A673 (cell line): ENCODE data around the gene NRP2. TPM values are rescaled to one million over a fixed set of nuclear protein-coding genes. Genes with fewer than 3 reads are reported as not detected.

ENCODE experiments used
- BruUV-seq: library from RNA; stranded (reverse); fragments of 400-500 nt; replicated peaks from 2 replicates; lab custom pipeline; 2021; lab: Mats Ljungman, UMichigan
- CTCF ChIA-PET: fragments of 300-600 bp; sonication (Branson Sonifier 250); formaldehyde crosslinking; loops from one replicate; lab custom pipeline; 2022; ENCODE audit warnings: antibody characterized with exemption; lab: Charles Lee
- POLR2A ChIA-PET: fragments of 300-600 bp; sonication (Branson Sonifier 250); formaldehyde crosslinking; loops from one replicate; lab custom pipeline; 2022; ENCODE audit warnings: antibody characterized with exemption; ENCODE audit not compliant: low non-redundant PET; lab: Charles Lee
- DNase-seq: peaks from one replicate; pipeline ENCODE4 v3.0.0-alpha.2; 2015; ENCODE audit warnings: low spot score
- H3K27ac ChIP-seq: fragments of 200-600 bp; sonication (generic); 2 replicates; pipeline ENCODE4 v1.5.1; 2016; ENCODE audit warnings: mixed run types, low read depth, mild to moderate bottlenecking, mixed read lengths, antibody characterized with exemption, low read length; ENCODE audit not compliant: poor library complexity, severe bottlenecking
- H3K27me3 ChIP-seq: fragments of 200-600 bp; sonication (generic); replicated peaks from 2 replicates; pipeline ENCODE4 v1.6.1; 2017; ENCODE audit warnings: mixed run types, low read depth, mild to moderate bottlenecking, mixed read lengths, antibody characterized with exemption, low read length; ENCODE audit not compliant: insufficient read depth, poor library complexity
- H3K36me3 ChIP-seq: fragments of 200-600 bp; sonication (generic); 2 replicates; pipeline ENCODE4 v1.6.1; 2016; ENCODE audit warnings: mixed run types, mild to moderate bottlenecking, mixed read lengths, antibody characterized with exemption, low read length; ENCODE audit not compliant: insufficient read depth, poor library complexity, severe bottlenecking
- H3K4me1 ChIP-seq: fragments of 200-600 bp; sonication (generic); 2 replicates; pipeline ENCODE4 v1.6.1; 2017; ENCODE audit warnings: mixed run types, mild to moderate bottlenecking, mixed read lengths, antibody characterized with exemption, low read length; ENCODE audit not compliant: insufficient read depth, poor library complexity, severe bottlenecking
- H3K4me3 ChIP-seq: fragments of 200-600 bp; sonication (generic); 2 replicates; pipeline ENCODE4 v1.5.1; 2016; ENCODE audit warnings: low read depth, mixed run types, mild to moderate bottlenecking, mixed read lengths, low read length; ENCODE audit not compliant: poor library complexity, severe bottlenecking
- H3K9me3 ChIP-seq: fragments of 200-600 bp; sonication (generic); 2 replicates; pipeline ENCODE4 v1.6.1; 2016; ENCODE audit warnings: mixed run types, low read depth, mild to moderate bottlenecking, mixed read lengths, antibody characterized with exemption, low read length; ENCODE audit not compliant: poor library complexity, severe bottlenecking
- CTCF ChIP-seq: fragments of 300-800, 200-600 bp; sonication (generic); conservative IDR thresholded peaks from 2 replicates; pipeline ENCODE4 v1.5.1; 2017; ENCODE audit warnings: low read depth, mild to moderate bottlenecking, antibody characterized with exemption, low read length, moderate library complexity, mixed read lengths
- EZH2 ChIP-seq: fragments of 200-600 bp; sonication (generic); IDR thresholded peaks from 2 replicates; pipeline ENCODE4 v1.6.1; 2017; ENCODE audit warnings: borderline replicate concordance, low read depth, mild to moderate bottlenecking, mixed read lengths, antibody characterized with exemption, low read length; ENCODE audit not compliant: poor library complexity, severe bottlenecking
- intact Hi-C: fragments of 100-400 bp; cut with micrococcal nuclease; formaldehyde crosslinking; loops from one replicate; pipeline ENCODE4 v1.10.0; 2022; ENCODE audit not compliant: unreplicated experiment
- total RNA-seq: library from RNA; stranded (reverse); gene quantifications from 2 replicates; pipeline ENCODE4 v1.2.3, GENCODE V29; 2021

The NRP2 gene
- total RNA-seq, 1 experiment from 2014 or later = 4.0 TPM

DNA sequence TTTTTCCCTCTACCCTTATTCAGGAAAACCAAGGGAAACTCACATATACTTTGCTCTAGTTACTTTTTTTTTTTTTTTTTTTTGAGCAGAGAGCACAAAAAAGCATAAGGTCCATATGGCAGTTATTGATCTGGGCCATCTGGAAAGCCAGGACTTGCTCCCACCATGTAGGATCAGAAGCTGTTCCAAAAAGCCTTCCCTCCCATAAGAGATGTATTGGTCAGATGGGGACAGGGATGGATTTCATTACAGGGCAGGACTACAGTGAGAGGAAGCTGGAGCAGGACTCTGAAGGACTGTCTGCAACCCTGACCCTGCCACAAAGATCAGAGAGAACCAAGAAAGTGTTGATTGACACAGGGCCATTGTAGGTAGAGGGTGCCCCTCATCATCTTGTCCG, 57.3 kb downstream of the NRP2 start:
- no peaks in the 10 kb centered on the region for H3K27me3 ChIP-seq
- H3K27ac ChIP-seq = no peak overlapping the region
- no peak for DNase-seq
- CTCF ChIA-PET = interaction anchor here (0.7 kb wide), 1 partner anchor 443 kb away, joined by 5 read pairs; no protein-coding TSS in a partner anchor
- H3K4me1 ChIP-seq = peaks cover 4% of the 10 kb centered on the region
- H3K4me3 ChIP-seq = no peak overlapping the region
- no TSS peak for BruUV-seq
- H3K36me3 ChIP-seq = no peaks in the 10 kb centered on the region
- intact Hi-C loops = no loop called here
- no peaks in the 10 kb centered on the region for H3K9me3 ChIP-seq
- POLR2A ChIA-PET = no interaction called here
- no peak for TF ChIP-seq EZH2

DNA sequence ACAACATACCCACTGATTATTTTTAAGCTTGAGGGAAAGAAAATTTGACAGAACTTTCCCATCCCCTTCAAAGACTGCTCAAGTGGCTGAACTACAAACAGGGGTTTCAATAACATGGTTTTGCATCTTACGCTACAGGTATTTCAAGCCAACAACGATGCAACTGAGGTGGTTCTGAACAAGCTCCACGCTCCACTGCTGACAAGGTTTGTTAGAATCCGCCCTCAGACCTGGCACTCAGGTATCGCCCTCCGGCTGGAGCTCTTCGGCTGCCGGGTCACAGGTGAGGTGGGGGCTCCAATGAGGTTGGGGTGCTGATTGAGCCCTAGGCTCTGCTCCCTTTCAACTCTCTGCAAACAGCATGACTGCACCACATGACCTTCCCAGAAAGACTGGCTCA, 58.1 kb downstream of the NRP2 start:
- Histone ChIP-seq H3K9me3 (no peaks in the 10 kb centered on the region), H3K4me1 (no peaks in the 10 kb centered on the region), H3K4me3 (no peak overlapping the region), H3K27ac (no peak overlapping the region), H3K36me3 (no peaks in the 10 kb centered on the region), H3K27me3 (no peaks in the 10 kb centered on the region)
- TF ChIP-seq CTCF = no peak
- TF ChIP-seq EZH2 = no peak
- CTCF ChIA-PET = no interaction called here
- no peak for DNase-seq
- no TSS peak for BruUV-seq
- intact Hi-C loops = no loop called here
- POLR2A ChIA-PET = no interaction called here

DNA sequence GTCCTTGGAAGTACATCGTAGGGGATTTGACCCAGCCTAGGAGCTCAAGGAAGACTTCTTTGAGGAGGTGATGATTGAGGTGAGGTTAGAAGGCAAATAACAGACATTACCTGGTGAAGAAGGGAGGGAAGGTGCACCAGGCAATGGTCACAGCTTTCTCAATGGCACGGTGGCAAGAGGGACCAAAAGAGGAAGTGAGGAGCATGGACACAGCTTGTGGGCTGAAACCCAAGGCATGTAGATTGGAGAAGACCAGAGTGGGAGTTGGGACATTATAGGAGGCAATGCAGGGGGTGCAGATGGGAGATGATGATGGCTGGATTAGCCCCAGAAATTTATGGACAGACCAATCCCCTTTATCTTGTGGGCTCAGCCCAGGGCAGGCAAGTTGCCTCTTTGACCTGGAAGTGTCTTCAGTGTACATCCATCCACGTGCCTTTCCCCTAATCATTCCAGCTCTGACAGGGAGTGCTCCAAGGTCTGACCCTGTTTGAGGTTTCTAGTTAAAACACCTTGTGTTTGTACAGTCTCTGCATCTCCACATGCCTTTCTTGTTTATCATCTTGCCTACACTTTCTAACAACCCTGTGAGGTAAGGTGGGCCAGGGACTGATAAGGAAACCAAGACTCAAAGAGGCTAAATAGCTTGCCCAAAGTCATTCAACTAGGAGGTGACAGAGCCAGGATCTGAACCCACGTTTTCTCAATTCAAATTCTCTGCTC, 59.1 kb downstream of the NRP2 start:
- intact Hi-C loops = no loop called here
- DNase-seq = no peak
- Histone ChIP-seq H3K4me3 (no peak overlapping the region), H3K4me1 (no peaks in the 10 kb centered on the region), H3K27ac (no peak overlapping the region), H3K36me3 (no peaks in the 10 kb centered on the region), H3K9me3 (no peaks in the 10 kb centered on the region), H3K27me3 (no peaks in the 10 kb centered on the region)
- TF ChIP-seq EZH2 (no peak), CTCF (no peak)
- BruUV-seq = no TSS peak
- CTCF ChIA-PET = no interaction called here
- POLR2A ChIA-PET = interaction anchor here (0.7 kb wide), 1 partner anchor 1098 kb away, joined by 3 read pairs; no protein-coding TSS in a partner anchor
